ENCODE data around the gene KCTD15. TPM values are rescaled to one million over a fixed set of nuclear protein-coding genes. Genes with fewer than 3 reads are reported as not detected.

KCTD15 gene
- total and polyA plus RNA-seq, 10 of the 15 experiments (the other 5 are each of a cell fraction or from before 2014, with no cell fraction given) = not detected

DNA sequence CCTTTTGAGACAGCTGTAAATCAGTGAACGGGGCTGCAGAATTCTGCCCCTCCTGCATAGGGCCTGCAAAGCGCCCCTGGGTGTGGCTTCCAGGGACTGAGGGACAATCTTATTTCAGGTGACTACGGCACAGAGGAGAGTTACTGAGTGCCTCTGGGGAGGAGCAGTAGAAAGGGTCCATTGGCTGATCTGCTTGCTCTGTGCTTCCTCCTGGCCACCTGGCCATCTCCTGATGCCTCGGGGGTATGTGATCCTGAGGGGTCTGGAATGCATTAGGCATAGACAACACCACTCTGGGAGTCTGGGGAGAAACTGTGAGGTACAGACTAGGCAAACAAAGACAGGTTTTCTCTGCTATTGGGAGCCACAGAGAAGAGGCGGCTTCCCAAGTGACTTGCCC lies 2.8 kb downstream of the KCTD15 start:
- peaks cover 3 to 4% of the 10 kb centered on the region in 2 experiments for H3K27me3 ChIP-seq (replicated peaks in 1 of 2; ENCODE audit: control insufficient read depth in 2 of 2, insufficient read depth in 2 of 2, low read length in 1 of 2)
- intact Hi-C loops (cut with micrococcal nuclease; ENCODE audit: unreplicated experiment) = no loop called here
- no peak for DNase-seq (ENCODE audit: low read depth, low spot score)
- H2AFZ ChIP-seq (ENCODE audit: control insufficient read depth, low read depth, low read length) = no peak overlapping the region
- in situ Hi-C loops (cut with MboI) = loop anchor here (25.0 kb wide), 1 partner anchor 913 kb away; no protein-coding TSS in a partner anchor
- TF ChIP-seq HDAC2 (IDR thresholded peaks at IDR 0.05) = no peak
- no peak overlapping the region for H3K27ac ChIP-seq (ENCODE audit: control insufficient read depth, insufficient read depth)
- ChIA-PET RAD21 (ENCODE audit: unreplicated experiment) (no interaction called here), CTCF (no interaction called here), SMC1A (ENCODE audit: uncharacterized antibody, unreplicated experiment) (no interaction called here), POLR2A (no interaction called here)
- H3K4me3 ChIP-seq = no peak overlapping the region
- 33% methylated on average over 5 of the region's 5 CpGs for WGBS (ENCODE audit: insufficient coverage, insufficient replicate concordance, low lambda C conversion rate, missing lambda C conversion rate)
- no peaks in the 10 kb centered on the region for H3K4me1 ChIP-seq (ENCODE audit: control insufficient read depth, insufficient read depth, low read length)
- no peaks in the 10 kb centered on the region for H3K79me2 ChIP-seq (ENCODE audit: control insufficient read depth, insufficient read depth, low read length)
- FAIRE-seq = no peak
- no peaks in the 10 kb centered on the region for H4K20me1 ChIP-seq (ENCODE audit: control insufficient read depth, insufficient read depth)
- BruUV-seq (replicated peaks) = no TSS peak
- H3K36me3 ChIP-seq (ENCODE audit: control insufficient read depth in 2 of 2, insufficient read depth in 2 of 2, low read length in 1 of 2) = no peaks in the 10 kb centered on the region
- H3K4me2 ChIP-seq (ENCODE audit: control insufficient read depth, insufficient read depth) = no peak overlapping the region
- no peak for ATAC-seq
- no peaks in the 10 kb centered on the region for H3K9me3 ChIP-seq (replicated peaks; ENCODE audit: control insufficient read depth, insufficient read depth, low read length)
- no peak overlapping the region for H3K9ac ChIP-seq (ENCODE audit: control insufficient read depth, insufficient read depth, low read length)

DNA sequence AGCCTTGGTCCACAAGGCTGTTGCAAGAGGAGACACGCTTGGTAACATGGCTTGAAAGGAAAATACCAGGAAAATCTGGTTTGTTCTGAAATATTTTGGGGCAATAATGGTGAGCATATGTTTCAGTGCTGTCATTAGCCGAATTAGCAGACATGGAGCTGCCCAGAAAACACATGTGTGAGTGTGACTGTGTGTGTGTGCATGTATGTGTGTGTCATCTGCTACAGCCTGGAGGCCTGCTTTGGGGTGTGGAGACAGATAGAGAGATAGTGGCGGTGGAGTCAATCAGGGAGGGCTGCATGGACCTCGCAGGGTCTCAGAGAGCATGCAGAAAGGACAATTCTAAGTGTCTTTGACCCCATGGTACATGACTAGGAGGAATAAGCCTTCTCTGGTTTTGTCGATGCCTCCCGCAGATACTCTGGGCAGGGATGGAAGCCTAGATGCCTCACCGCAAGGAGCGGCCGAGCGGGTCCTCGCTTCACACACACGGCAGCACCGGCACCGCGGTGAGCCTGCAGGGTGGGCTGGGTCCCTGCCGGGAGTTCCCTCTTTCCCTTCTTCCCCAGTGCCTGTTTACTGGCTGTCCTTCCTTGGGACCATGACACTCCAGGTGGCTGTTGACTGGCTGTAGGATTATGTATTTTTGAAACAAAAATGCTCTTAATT lies 3.5 kb downstream of the KCTD15 start:
- 60% methylated on average over 16 of the region's 16 CpGs for WGBS (ENCODE audit: insufficient coverage, insufficient replicate concordance, low lambda C conversion rate, missing lambda C conversion rate)
- H4K20me1 ChIP-seq (ENCODE audit: control insufficient read depth, insufficient read depth) = no peaks in the 10 kb centered on the region
- RAD21 ChIA-PET (ENCODE audit: unreplicated experiment) = no interaction called here
- H2AFZ ChIP-seq (ENCODE audit: control insufficient read depth, low read depth, low read length) = no peak overlapping the region
- no peaks in the 10 kb centered on the region for H3K9me3 ChIP-seq (replicated peaks; ENCODE audit: control insufficient read depth, insufficient read depth, low read length)
- FAIRE-seq = no peak
- TF ChIP-seq, protein P1, sequence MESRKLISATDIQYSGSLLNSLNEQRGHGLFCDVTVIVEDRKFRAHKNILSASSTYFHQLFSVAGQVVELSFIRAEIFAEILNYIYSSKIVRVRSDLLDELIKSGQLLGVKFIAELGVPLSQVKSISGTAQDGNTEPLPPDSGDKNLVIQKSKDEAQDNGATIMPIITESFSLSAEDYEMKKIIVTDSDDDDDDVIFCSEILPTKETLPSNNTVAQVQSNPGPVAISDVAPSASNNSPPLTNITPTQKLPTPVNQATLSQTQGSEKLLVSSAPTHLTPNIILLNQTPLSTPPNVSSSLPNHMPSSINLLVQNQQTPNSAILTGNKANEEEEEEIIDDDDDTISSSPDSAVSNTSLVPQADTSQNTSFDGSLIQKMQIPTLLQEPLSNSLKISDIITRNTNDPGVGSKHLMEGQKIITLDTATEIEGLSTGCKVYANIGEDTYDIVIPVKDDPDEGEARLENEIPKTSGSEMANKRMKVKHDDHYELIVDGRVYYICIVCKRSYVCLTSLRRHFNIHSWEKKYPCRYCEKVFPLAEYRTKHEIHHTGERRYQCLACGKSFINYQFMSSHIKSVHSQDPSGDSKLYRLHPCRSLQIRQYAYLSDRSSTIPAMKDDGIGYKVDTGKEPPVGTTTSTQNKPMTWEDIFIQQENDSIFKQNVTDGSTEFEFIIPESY (IDR thresholded peaks at IDR 0.05) = no peak
- TF ChIP-seq, protein P2, sequence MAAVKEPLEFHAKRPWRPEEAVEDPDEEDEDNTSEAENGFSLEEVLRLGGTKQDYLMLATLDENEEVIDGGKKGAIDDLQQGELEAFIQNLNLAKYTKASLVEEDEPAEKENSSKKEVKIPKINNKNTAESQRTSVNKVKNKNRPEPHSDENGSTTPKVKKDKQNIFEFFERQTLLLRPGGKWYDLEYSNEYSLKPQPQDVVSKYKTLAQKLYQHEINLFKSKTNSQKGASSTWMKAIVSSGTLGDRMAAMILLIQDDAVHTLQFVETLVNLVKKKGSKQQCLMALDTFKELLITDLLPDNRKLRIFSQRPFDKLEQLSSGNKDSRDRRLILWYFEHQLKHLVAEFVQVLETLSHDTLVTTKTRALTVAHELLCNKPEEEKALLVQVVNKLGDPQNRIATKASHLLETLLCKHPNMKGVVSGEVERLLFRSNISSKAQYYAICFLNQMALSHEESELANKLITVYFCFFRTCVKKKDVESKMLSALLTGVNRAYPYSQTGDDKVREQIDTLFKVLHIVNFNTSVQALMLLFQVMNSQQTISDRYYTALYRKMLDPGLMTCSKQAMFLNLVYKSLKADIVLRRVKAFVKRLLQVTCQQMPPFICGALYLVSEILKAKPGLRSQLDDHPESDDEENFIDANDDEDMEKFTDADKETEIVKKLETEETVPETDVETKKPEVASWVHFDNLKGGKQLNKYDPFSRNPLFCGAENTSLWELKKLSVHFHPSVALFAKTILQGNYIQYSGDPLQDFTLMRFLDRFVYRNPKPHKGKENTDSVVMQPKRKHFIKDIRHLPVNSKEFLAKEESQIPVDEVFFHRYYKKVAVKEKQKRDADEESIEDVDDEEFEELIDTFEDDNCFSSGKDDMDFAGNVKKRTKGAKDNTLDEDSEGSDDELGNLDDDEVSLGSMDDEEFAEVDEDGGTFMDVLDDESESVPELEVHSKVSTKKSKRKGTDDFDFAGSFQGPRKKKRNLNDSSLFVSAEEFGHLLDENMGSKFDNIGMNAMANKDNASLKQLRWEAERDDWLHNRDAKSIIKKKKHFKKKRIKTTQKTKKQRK (IDR thresholded peaks at IDR 0.05; ENCODE audit: low read depth, low read length) = no peak
- TF ChIP-seq HDAC6 (IDR thresholded peaks at IDR 0.05; ENCODE audit: unreplicated experiment) = no peak
- CTCF ChIA-PET = no interaction called here
- DNase-seq (ENCODE audit: low read depth, low spot score) = no peak
- intact Hi-C loops (cut with micrococcal nuclease; ENCODE audit: unreplicated experiment) = no loop called here
- no peak overlapping the region for H3K4me3 ChIP-seq
- H3K4me1 ChIP-seq (ENCODE audit: control insufficient read depth, insufficient read depth, low read length) = no peaks in the 10 kb centered on the region
- no peaks in the 10 kb centered on the region for H3K36me3 ChIP-seq (ENCODE audit: control insufficient read depth in 2 of 2, insufficient read depth in 2 of 2, low read length in 1 of 2)
- SMC1A ChIA-PET (ENCODE audit: uncharacterized antibody, unreplicated experiment) = no interaction called here
- in situ Hi-C loops (cut with MboI) = no loop called here
- no peaks in the 10 kb centered on the region for H3K79me2 ChIP-seq (ENCODE audit: control insufficient read depth, insufficient read depth, low read length)
- POLR2A ChIA-PET = no interaction called here
- no peak for ATAC-seq
- peaks cover 0 to 3% of the 10 kb centered on the region in 2 experiments; a peak in 3 of 4 replicates for H3K27me3 ChIP-seq (replicated peaks in 1 of 2; ENCODE audit: control insufficient read depth in 2 of 2, insufficient read depth in 2 of 2, low read length in 1 of 2)
- H3K4me2 ChIP-seq (ENCODE audit: control insufficient read depth, insufficient read depth) = no peak overlapping the region
- H3K9ac ChIP-seq (ENCODE audit: control insufficient read depth, insufficient read depth, low read length) = no peak overlapping the region
- BruUV-seq (replicated peaks) = no TSS peak
- H3K27ac ChIP-seq (ENCODE audit: control insufficient read depth, insufficient read depth) = no peak overlapping the region

Data from GM12878 (cell line).